Neutrophil (primary cell): Measurements from ENCODE around the gene ZSCAN9.

Experiments used
- H3K27ac ChIP-seq: fragments of 200-600 bp; sonication (generic); 2 replicates; pipeline ENCODE4 v1.5.1; 2016; ENCODE audit warnings: mild to moderate bottlenecking, moderate library complexity
- H3K27me3 ChIP-seq: fragments of 200-600 bp; sonication (generic); 2 replicates; pipeline ENCODE4 v1.6.0; 2016; ENCODE audit warnings: mild to moderate bottlenecking
- H3K36me3 ChIP-seq: fragments of 200-600 bp; sonication (generic); 2 replicates; pipeline ENCODE4 v1.5.1; 2017
- H3K4me1 ChIP-seq, 2 experiments: fragments of 200-600 bp in 1 of 2; sonication (generic) in 1 of 2; 1 replicate in 1 of 2; 2 replicates in 1 of 2; pipeline versions ENCODE4 v1.5.1 to v1.6.1; 2013 to 2016; ENCODE audit warnings: low read depth in 1 of 2, low read length in 1 of 2, mild to moderate bottlenecking in 1 of 2, moderate library complexity in 1 of 2; ENCODE audit not compliant: control insufficient read depth in 1 of 2, insufficient read depth in 1 of 2
- H3K4me3 ChIP-seq, 2 experiments: fragments of 200-600 bp in 1 of 2; sonication (generic) in 1 of 2; 1 replicate in 1 of 2; 2 replicates in 1 of 2; pipeline ENCODE4 v1.5.1; 2013 to 2016; ENCODE audit warnings: low read depth in 1 of 2, low read length in 1 of 2, mild to moderate bottlenecking in 1 of 2, moderate library complexity in 1 of 2
- H3K9me3 ChIP-seq: fragments of 200-600 bp; sonication (generic); 2 replicates; pipeline ENCODE4 v1.5.1; 2016
- CTCF ChIP-seq: fragments of 200-600 bp; sonication (generic); IDR thresholded peaks from 2 replicates; pipeline ENCODE4 v1.5.1; 2016; ENCODE audit warnings: antibody characterized with exemption

Gene ZSCAN9

GRCh38 chr6:28203201-28203600, 21.9 kb upstream of the ZSCAN9 start:
- peaks cover 7 to 9% of the 10 kb centered on the region in 2 experiments for H3K4me1 ChIP-seq
- no peak overlapping the region for H3K27ac ChIP-seq

GRCh38 chr6:28205879-28206278, 19.2 kb upstream of the ZSCAN9 start:
- no peak overlapping the region for H3K4me3 ChIP-seq
- H3K36me3 ChIP-seq = no peaks in the 10 kb centered on the region
- peaks cover 7 to 9% of the 10 kb centered on the region in 2 experiments for H3K4me1 ChIP-seq
- peaks cover 83% of the 10 kb centered on the region for H3K27me3 ChIP-seq
- H3K27ac ChIP-seq = no peak overlapping the region
- no peaks in the 10 kb centered on the region for H3K9me3 ChIP-seq
- TF ChIP-seq CTCF = no peak

More at GRCh38 chr6:28203201-28203600, 21.9 kb upstream of the ZSCAN9 start:
- Histone ChIP-seq H3K9me3 (no peaks in the 10 kb centered on the region), H3K36me3 (no peaks in the 10 kb centered on the region), H3K4me3 (no peak overlapping the region), H3K27me3 (peaks cover 68% of the 10 kb centered on the region)
- no peak for TF ChIP-seq CTCF

- Histone ChIP-seq H3K27me3 (peaks cover 86% of the 10 kb centered on the region), H3K36me3 (no peaks in the 10 kb centered on the region), H3K27ac (no peak overlapping the region), H3K4me1 (peaks cover 7 to 9% of the 10 kb centered on the region in 2 experiments), H3K4me3 (no peak overlapping the region), H3K9me3 (no peaks in the 10 kb centered on the region)
- no peak for TF ChIP-seq CTCF
Measured at GRCh38 chr6:28206527-28206926, 18.5 kb upstream of the ZSCAN9 start.

- Histone ChIP-seq H3K36me3 (no peaks in the 10 kb centered on the region), H3K27ac (no peak overlapping the region), H3K27me3 (peaks cover 88% of the 10 kb centered on the region), H3K4me1 (peaks cover 7 to 9% of the 10 kb centered on the region in 2 experiments), H3K4me3 (no peak overlapping the region), H3K9me3 (no peaks in the 10 kb centered on the region)
- TF ChIP-seq CTCF = no peak
Measured at GRCh38 chr6:28206928-28207509, 18.1 kb upstream of the ZSCAN9 start.

GRCh38 chr6:28207510-28208110, 17.5 kb upstream of the ZSCAN9 start:
- Histone ChIP-seq H3K4me3 (peak overlapping the region in 1 of 2 experiments; percentile 17), H3K27ac (no peak overlapping the region), H3K27me3 (peaks cover 94% of the 10 kb centered on the region), H3K36me3 (no peaks in the 10 kb centered on the region), H3K4me1 (peaks cover 7 to 12% of the 10 kb centered on the region in 2 experiments), H3K9me3 (no peaks in the 10 kb centered on the region)
- TF ChIP-seq CTCF = no peak
